IMR-90 (cell line): Measurements from ENCODE around the gene ADAM17. TPM values are rescaled to one million over a fixed set of nuclear protein-coding genes. Genes with fewer than 3 reads are reported as not detected.
A peak's percentile ranks its signal among the peaks of the same experiment; 100 is the strongest.

Experiments used
- ATAC-seq: fragments of 200-7000 bp; cut with Tn5 transposase; 2 replicates; pipeline ENCODE4 v1.9.1; 2020; ENCODE audit warnings: low read depth, mild to moderate bottlenecking, moderate library complexity
- BruUV-seq: library from RNA; stranded (reverse); fragments of 400-500 nt; replicated peaks from 2 replicates; lab custom pipeline; 2021; lab: Mats Ljungman, UMichigan
- CTCF ChIA-PET: fragments of 300-600 bp; formaldehyde crosslinking; extraction: SDS; loops from one replicate; lab custom pipeline; 2021; ENCODE audit warnings: antibody characterized with exemption; lab: Yijun Ruan, JAX
- POLR2A ChIA-PET: fragments of 300-600 bp; sonication (Branson Sonifier 250); formaldehyde crosslinking; loops from one replicate; lab custom pipeline; 2022; ENCODE audit warnings: antibody characterized with exemption; ENCODE audit not compliant: unreplicated experiment; lab: Charles Lee
- DNase-seq: peaks from one replicate; pipeline ENCODE4 v3.0.0; 2013
- H2AFZ ChIP-seq: replicated peaks from 2 replicates; pipeline ENCODE3; 2013; ENCODE audit warnings: low read length, mild to moderate bottlenecking; ENCODE audit not compliant: poor library complexity
- H2AK5ac ChIP-seq: 2 replicates; pipeline ENCODE4 v1.6.1; 2013; ENCODE audit warnings: low read depth, low read length, inconsistent platforms
- H2AK9ac ChIP-seq: replicated peaks from 2 replicates; pipeline ENCODE3; 2013; ENCODE audit warnings: mild to moderate bottlenecking, low read depth, low read length, moderate library complexity; ENCODE audit not compliant: poor library complexity
- H2BK120ac ChIP-seq: 2 replicates; pipeline ENCODE4 v1.6.1; 2013; ENCODE audit warnings: low read depth, low read length, inconsistent platforms
- H2BK15ac ChIP-seq: 3 replicates; pipeline ENCODE4 v1.6.1; 2013; ENCODE audit warnings: low read depth, low read length, inconsistent platforms
- H2BK20ac ChIP-seq: 2 replicates; pipeline ENCODE4 v1.6.1; 2013; ENCODE audit warnings: low read depth, mild to moderate bottlenecking, inconsistent platforms, low read length, moderate library complexity
- H2BK5ac ChIP-seq: 2 replicates; pipeline ENCODE4 v1.6.1; 2013; ENCODE audit warnings: mild to moderate bottlenecking, low read depth, low read length, inconsistent platforms; ENCODE audit not compliant: poor library complexity, severe bottlenecking
- H3K14ac ChIP-seq: replicated peaks from 2 replicates; pipeline ENCODE4 v1.6.1; 2013; ENCODE audit warnings: low read depth, low read length, inconsistent platforms
- H3K18ac ChIP-seq: 2 replicates; pipeline ENCODE4 v1.6.1; 2013; ENCODE audit warnings: low read depth, low read length, control low read depth
- H3K23ac ChIP-seq: 2 replicates; pipeline ENCODE4 v1.6.1; 2013; ENCODE audit warnings: low read depth, low read length, inconsistent platforms
- H3K27ac ChIP-seq: 2 replicates; pipeline ENCODE4 v1.5.1; 2013; ENCODE audit warnings: mild to moderate bottlenecking, control low read depth, low read length; ENCODE audit not compliant: insufficient read depth
- H3K27me3 ChIP-seq: 2 replicates; pipeline ENCODE4 v1.6.1; 2013; ENCODE audit warnings: low read length; ENCODE audit not compliant: control insufficient read depth, insufficient read depth
- H3K36me3 ChIP-seq: 2 replicates; pipeline ENCODE4 v1.6.1; 2013; ENCODE audit warnings: low read length, mixed read lengths; ENCODE audit not compliant: control insufficient read depth, insufficient read depth
- H3K4ac ChIP-seq: 2 replicates; pipeline ENCODE4 v1.6.1; 2013; ENCODE audit warnings: low read depth, low read length, inconsistent platforms
- H3K4me1 ChIP-seq: 2 replicates; pipeline ENCODE4 v1.6.1; 2013; ENCODE audit warnings: low read length, mixed read lengths; ENCODE audit not compliant: control insufficient read depth, insufficient read depth
- H3K4me2 ChIP-seq: 2 replicates; pipeline ENCODE4 v1.6.1; 2013; ENCODE audit warnings: low read depth, mild to moderate bottlenecking, control low read depth, low read length, moderate library complexity
- H3K4me3 ChIP-seq: 2 replicates; pipeline ENCODE4 v1.5.1; 2013; ENCODE audit warnings: low read depth, mild to moderate bottlenecking, control low read depth, low read length, moderate library complexity; ENCODE audit not compliant: insufficient read depth
- H3K56ac ChIP-seq: 2 replicates; pipeline ENCODE4 v1.6.1; 2013; ENCODE audit warnings: low read length, inconsistent platforms; ENCODE audit not compliant: insufficient read depth; ENCODE audit errors: extremely low read depth
- H3K79me1 ChIP-seq, 2 experiments: 2 replicates each; pipeline ENCODE4 v1.6.1; 2013; ENCODE audit warnings: low read length in 2 of 2, inconsistent platforms in 1 of 2, low read depth in 1 of 2
- H3K9ac ChIP-seq: 2 replicates; pipeline ENCODE4 v1.6.1; 2013; ENCODE audit warnings: low read depth, low read length, control low read depth
- H3K9me1 ChIP-seq: 2 replicates; pipeline ENCODE4 v1.6.1; 2013; ENCODE audit warnings: low read length, inconsistent platforms; ENCODE audit not compliant: insufficient read depth
- H3K9me3 ChIP-seq: 2 replicates; pipeline ENCODE4 v1.6.1; 2013; ENCODE audit warnings: low read length; ENCODE audit not compliant: control insufficient read depth, insufficient read depth
- H4K20me1 ChIP-seq: 2 replicates; pipeline ENCODE4 v1.6.1; 2013; ENCODE audit warnings: low read length, inconsistent platforms; ENCODE audit not compliant: insufficient read depth
- H4K5ac ChIP-seq: 2 replicates; pipeline ENCODE4 v1.6.1; 2013; ENCODE audit warnings: mild to moderate bottlenecking, low read depth, low read length, control low read depth
- H4K8ac ChIP-seq, 2 experiments: 2 replicates each; pipeline ENCODE4 v1.6.1; 2013; ENCODE audit warnings: low read depth in 2 of 2, low read length in 2 of 2, control low read depth in 1 of 2, inconsistent platforms in 1 of 2
- H4K91ac ChIP-seq: 2 replicates; pipeline ENCODE4 v1.6.1; 2013; ENCODE audit warnings: low read depth, low read length, inconsistent platforms; ENCODE audit not compliant: insufficient read depth
- CEBPB ChIP-seq: IDR thresholded peaks from 2 replicates; pipeline ENCODE4 v1.6.1; 2012; ENCODE audit warnings: low read depth, low read length, improper control_type of control experiment
- MAZ ChIP-seq: IDR thresholded peaks from 2 replicates; pipeline ENCODE4 v1.6.1; 2012; ENCODE audit warnings: low read depth, mild to moderate bottlenecking, low read length, improper control_type of control experiment, moderate library complexity, borderline replicate concordance
- NFE2L2 ChIP-seq: fragments of 150-350 bp; IDR thresholded peaks from 2 replicates; pipeline ENCODE4 v1.6.1; 2016; ENCODE audit warnings: low read depth, mild to moderate bottlenecking, low read length
- WGBS, 2 experiments: methylation state at CpG; one replicate each; pipeline versions ENCODE4 v1.1.5 to v1.1.7; 2013; ENCODE audit warnings: missing lambda C conversion rate in 2 of 2; ENCODE audit not compliant: insufficient read length in 1 of 2; ENCODE audit errors: extremely low coverage in 2 of 2; 5-methylcytosine and 5-hydroxymethylcytosine counted together
- dilution Hi-C: fragments of 300-500 bp; cut with HindIII; formaldehyde crosslinking; loops from one replicate; pipeline ENCODE4 v1.14.3; 2018; ENCODE audit warnings: low sequenced_read_pairs; ENCODE audit not compliant: unreplicated experiment
- in situ Hi-C: fragments of 300-500 bp; cut with MboI; formaldehyde crosslinking; loops from 3 replicates; pipeline ENCODE4 v1.14.3; 2019; ENCODE audit warnings: low sequenced_read_pairs, inconsistent platforms, mixed read lengths
- intact Hi-C: fragments of 100-400 bp; cut with micrococcal nuclease; formaldehyde crosslinking; loops from 2 replicates; pipeline ENCODE4 v1.10.0; 2022
- polyA plus RNA-seq, 3 experiments: library from polyadenylated mRNA; depleted of rRNA; stranded (reverse); fragments of >200 nt; gene quantifications; 2 replicates each; pipeline ENCODE4 v1.2.3, GENCODE V29; 2012; ENCODE audit warnings: low replicate concordance in 1 of 3
- total RNA-seq: library from RNA; depleted of rRNA; stranded (reverse); fragments of >200 nt; gene quantifications from 2 replicates; pipeline ENCODE4 v1.2.3, GENCODE V29; 2012

ADAM17 gene
- total and polyA plus RNA-seq, 2 of the 4 experiments (the other 2 are of a cell fraction): 9.6 to 34.4 TPM

DNA sequence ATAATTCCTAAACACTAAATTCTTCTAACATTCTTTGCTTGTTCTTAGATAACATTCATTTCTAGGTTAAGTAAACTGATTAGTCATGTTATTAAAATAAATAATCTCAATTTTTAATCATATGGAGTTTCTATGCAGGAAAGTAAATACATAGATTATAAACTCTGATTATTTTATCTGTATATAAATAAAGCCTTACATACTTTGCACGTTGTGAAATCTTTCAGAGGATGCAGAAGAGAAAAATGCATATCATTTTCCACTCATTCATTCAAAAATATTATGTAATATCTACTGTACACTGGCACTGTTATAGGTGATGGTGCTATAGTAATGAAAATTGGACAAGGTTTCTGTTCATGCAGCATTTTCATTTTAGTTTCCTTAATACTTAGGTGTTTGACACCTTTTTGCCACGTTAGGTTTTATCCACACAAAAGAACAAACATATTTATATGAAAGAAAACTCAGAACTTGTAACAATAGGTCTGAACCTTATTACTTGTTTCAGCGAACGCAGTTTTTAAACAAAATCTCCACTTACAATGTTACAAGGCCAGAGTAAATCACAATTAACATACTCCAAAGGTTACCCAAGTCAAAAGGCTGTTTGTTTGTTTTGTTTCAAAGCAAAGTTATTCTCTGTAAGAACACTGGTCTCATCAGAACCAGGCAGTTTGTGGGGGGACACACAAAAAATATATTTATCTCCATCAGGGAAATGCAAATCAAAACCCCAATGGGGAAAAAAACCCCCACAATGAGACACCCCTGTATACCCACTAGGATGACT is 27.4 kb downstream of the ADAM17 start:
- ATAC-seq (peak; percentile 76), DNase-seq (peak; percentile 43)
- Histone ChIP-seq H3K4me2 (no peak overlapping the region), H4K5ac (no peak overlapping the region), H2AK9ac (no peak overlapping the region), H2BK5ac (peak overlapping the region; percentile 47), H3K4me1 (no peaks in the 10 kb centered on the region), H3K9me3 (no peaks in the 10 kb centered on the region), H3K56ac (no peak overlapping the region), H3K4ac (no peak overlapping the region), H2BK20ac (no peak overlapping the region), H3K36me3 (peaks cover 19% of the 10 kb centered on the region; the same call in 1 of the 2 replicates), H2BK15ac (no peak overlapping the region), H3K27me3 (no peaks in the 10 kb centered on the region), H2AFZ (no peak overlapping the region), H3K27ac (peak overlapping the region; percentile 5; the same call in 1 of the 2 replicates), H3K9ac (no peak overlapping the region), H4K20me1 (peaks cover 3% of the 10 kb centered on the region; the same call in 1 of the 2 replicates), H4K91ac (no peak overlapping the region), H3K79me1 (peaks cover 11 to 17% of the 10 kb centered on the region in 2 experiments; a peak in 2 of 4 replicates), H4K8ac (no peak overlapping the region), H3K4me3 (no peak overlapping the region), H3K18ac (no peak overlapping the region), H2AK5ac (no peak overlapping the region), H3K23ac (no peak overlapping the region), H3K14ac (no peak overlapping the region), H3K9me1 (peaks cover 3% of the 10 kb centered on the region; the same call in 1 of the 2 replicates), H2BK120ac (no peak overlapping the region)
- intact Hi-C loops (no loop called here), dilution Hi-C loops (no loop called here), in situ Hi-C loops (no loop called here)
- WGBS, 2 experiments: no CpG with 5 or more reads among the region's 4 CpGs
- BruUV-seq: no TSS peak
- TF ChIP-seq CEBPB (peak; percentile 80), MAZ (no peak), NFE2L2 (no peak)
- ChIA-PET CTCF (no interaction called here), POLR2A (no interaction called here)
